H9 (cell line): ENCODE data around the gene TM9SF2. TPM values are rescaled to one million over a fixed set of nuclear protein-coding genes. Genes with fewer than 3 reads are reported as not detected.

Experiments used
- DNase-seq: peaks from one replicate; pipeline ENCODE4 v3.0.0-alpha.2; 2017
- H2AFZ ChIP-seq: one replicate; pipeline ENCODE4 v1.6.1; 2013; ENCODE audit warnings: mild to moderate bottlenecking, low read length, control low read depth, moderate library complexity
- H2AK5ac ChIP-seq: 2 replicates; pipeline ENCODE4 v1.6.1; 2013; ENCODE audit warnings: low read length, control low read depth, mixed read lengths; ENCODE audit not compliant: insufficient read length
- H2BK120ac ChIP-seq: one replicate; pipeline ENCODE4 v1.6.1; 2013; ENCODE audit warnings: low read depth, mild to moderate bottlenecking, low read length, control low read depth, inconsistent platforms; ENCODE audit not compliant: poor library complexity, severe bottlenecking
- H2BK12ac ChIP-seq: 2 replicates; pipeline ENCODE4 v1.6.1; 2013; ENCODE audit warnings: low read length, control low read depth, mixed read lengths, low read depth; ENCODE audit not compliant: insufficient read length
- H2BK15ac ChIP-seq: 2 replicates; pipeline ENCODE4 v1.6.1; 2013; ENCODE audit warnings: low read depth, low read length, control low read depth
- H2BK20ac ChIP-seq: one replicate; pipeline ENCODE4 v1.6.1; 2013; ENCODE audit warnings: low read depth, mild to moderate bottlenecking, low read length, control low read depth, inconsistent platforms; ENCODE audit not compliant: poor library complexity, severe bottlenecking
- H2BK5ac ChIP-seq: 2 replicates; pipeline ENCODE4 v1.6.1; 2013; ENCODE audit warnings: low read length, control low read depth, mixed read lengths; ENCODE audit not compliant: insufficient read length
- H3K14ac ChIP-seq: 2 replicates; pipeline ENCODE4 v1.6.1; 2013; ENCODE audit warnings: low read length, control low read depth; ENCODE audit not compliant: insufficient read depth
- H3K18ac ChIP-seq: 2 replicates; pipeline ENCODE4 v1.6.1; 2013; ENCODE audit warnings: low read depth, mild to moderate bottlenecking, mixed read lengths, low read length, control low read depth; ENCODE audit not compliant: insufficient read length
- H3K23ac ChIP-seq: 2 replicates; pipeline ENCODE4 v1.6.1; 2013; ENCODE audit warnings: low read length, control low read depth, mixed read lengths, low read depth; ENCODE audit not compliant: insufficient read length
- H3K23me2 ChIP-seq: 2 replicates; pipeline ENCODE4 v1.6.1; 2013; ENCODE audit warnings: low read depth, mild to moderate bottlenecking, mixed read lengths, low read length, control low read depth; ENCODE audit not compliant: insufficient read length, poor library complexity, severe bottlenecking
- H3K27ac ChIP-seq: 2 replicates; pipeline ENCODE4 v1.5.1; 2013; ENCODE audit warnings: low read length, control low read depth, mixed read lengths, low read depth; ENCODE audit not compliant: insufficient read length
- H3K27me3 ChIP-seq: 2 replicates; pipeline ENCODE4 v1.6.1; 2013; ENCODE audit warnings: low read length, control low read depth, inconsistent platforms; ENCODE audit not compliant: insufficient read depth
- H3K4ac ChIP-seq: 2 replicates; pipeline ENCODE4 v1.6.1; 2013; ENCODE audit warnings: low read depth, mild to moderate bottlenecking, control low read depth, inconsistent platforms, low read length, moderate library complexity
- H3K4me1 ChIP-seq: 2 replicates; pipeline ENCODE4 v1.6.1; 2013; ENCODE audit warnings: low read length, control low read depth, inconsistent platforms; ENCODE audit not compliant: insufficient read depth
- H3K4me2 ChIP-seq: 2 replicates; pipeline ENCODE4 v1.6.1; 2013; ENCODE audit warnings: low read length, control low read depth, mixed read lengths; ENCODE audit not compliant: insufficient read length, insufficient read depth
- H3K56ac ChIP-seq: 2 replicates; pipeline ENCODE4 v1.6.1; 2013; ENCODE audit warnings: low read depth, mild to moderate bottlenecking, mixed read lengths, low read length, control low read depth; ENCODE audit not compliant: insufficient read length
- H3K79me1 ChIP-seq: 2 replicates; pipeline ENCODE4 v1.6.1; 2013; ENCODE audit warnings: low read depth, mild to moderate bottlenecking, moderate library complexity, low read length, control low read depth, inconsistent platforms; ENCODE audit not compliant: insufficient read depth, poor library complexity, severe bottlenecking
- H3K79me2 ChIP-seq: 2 replicates; pipeline ENCODE4 v1.6.1; 2013; ENCODE audit warnings: low read length, control low read depth, inconsistent platforms; ENCODE audit not compliant: insufficient read depth
- H3K9ac ChIP-seq: 2 replicates; pipeline ENCODE4 v1.6.1; 2013; ENCODE audit warnings: low read length, control low read depth, mixed read lengths; ENCODE audit not compliant: insufficient read length; ENCODE audit errors: extremely low read depth
- H3K9me3 ChIP-seq: one replicate; pipeline ENCODE4 v1.6.1; 2013; ENCODE audit warnings: low read depth, low read length, inconsistent platforms; ENCODE audit not compliant: control insufficient read depth
- H3T11ph ChIP-seq: one replicate; pipeline ENCODE4 v1.6.1; 2013; ENCODE audit warnings: mild to moderate bottlenecking, low read length, control low read depth, inconsistent platforms
- H4K20me1 ChIP-seq: one replicate; pipeline ENCODE4 v1.6.1; 2013; ENCODE audit not compliant: control insufficient read depth, insufficient read length, insufficient read depth
- H4K5ac ChIP-seq: 2 replicates; pipeline ENCODE4 v1.6.1; 2013; ENCODE audit warnings: low read depth, mild to moderate bottlenecking, mixed read lengths, low read length, control low read depth; ENCODE audit not compliant: insufficient read length
- H4K8ac ChIP-seq: replicated peaks from 2 replicates; pipeline ENCODE4 v1.6.1; 2013; ENCODE audit warnings: low read length, control low read depth, mixed read lengths, low read depth; ENCODE audit not compliant: insufficient read length
- H4K91ac ChIP-seq: 2 replicates; pipeline ENCODE4 v1.6.1; 2013; ENCODE audit warnings: low read depth, mild to moderate bottlenecking, moderate library complexity, mixed read lengths, low read length, control low read depth; ENCODE audit not compliant: insufficient read length
- H3K27ac Mint-ChIP-seq, 3 experiments: 2 replicates in 2 of 3; 3 replicates in 1 of 3; pipeline ENCODE4 v1.8.0; 2020 to 2021; ENCODE audit warnings: mixed read lengths in 3 of 3, mild to moderate bottlenecking in 1 of 3, moderate library complexity in 1 of 3
- H3K27me3 Mint-ChIP-seq: 2 replicates; pipeline ENCODE4 v1.8.0; 2021; ENCODE audit warnings: low read depth, mild to moderate bottlenecking, moderate library complexity, mixed read lengths
- H3K36me3 Mint-ChIP-seq, 3 experiments: 2 replicates in 2 of 3; 3 replicates in 1 of 3; pipeline ENCODE4 v1.8.0; 2020 to 2021; ENCODE audit warnings: low read depth in 3 of 3, mixed read lengths in 3 of 3; ENCODE audit not compliant: insufficient read depth in 1 of 3
- H3K4me1 Mint-ChIP-seq, 2 experiments: 2 replicates each; pipeline ENCODE4 v1.8.0; 2020; ENCODE audit warnings: mixed read lengths in 2 of 2
- H3K4me3 Mint-ChIP-seq, 2 experiments: 2 replicates in 1 of 2; 3 replicates in 1 of 2; pipeline ENCODE4 v1.8.0; 2020 to 2021; ENCODE audit warnings: mild to moderate bottlenecking in 2 of 2, mixed read lengths in 2 of 2, moderate library complexity in 1 of 2
- H3K9me3 Mint-ChIP-seq, 2 experiments: 2 replicates in 1 of 2; 3 replicates in 1 of 2; pipeline ENCODE4 v1.8.0; 2020; ENCODE audit warnings: mild to moderate bottlenecking in 2 of 2, mixed read lengths in 2 of 2, moderate library complexity in 1 of 2
- CTCF ChIP-seq: fragments of 200-600 bp; sonication (generic); conservative IDR thresholded peaks from 3 replicates; pipeline ENCODE4 v1.8.0; 2021; ENCODE audit warnings: antibody characterized with exemption, mild to moderate bottlenecking
- WGBS: extraction: QIAGEN DNeasy Blood & Tissue Kit; methylation state at CpG from one replicate; pipeline ENCODE4 v1.1.7; 2013; ENCODE audit warnings: missing lambda C conversion rate, low lambda C conversion rate, mixed read lengths; ENCODE audit not compliant: insufficient read length; ENCODE audit errors: extremely low coverage; 5-methylcytosine and 5-hydroxymethylcytosine counted together
- total RNA-seq: library from RNA; stranded (reverse); gene quantifications from 2 replicates; pipeline ENCODE4 v1.2.1, GENCODE V29; 2021

TM9SF2 gene
- total RNA-seq, 1 experiment from 2014 or later = 86.1 TPM

GRCh38 chr13:99565478-99566124 is 64.3 kb downstream of the TM9SF2 start:
- no peak overlapping the region for H3K56ac ChIP-seq
- no peak overlapping the region for H4K91ac ChIP-seq
- Mint-ChIP-seq H3K36me3 (peaks cover 12 to 41% (median 36%) of the 10 kb centered on the region in 3 experiments), H3K27me3 (no peaks in the 10 kb centered on the region), H3K9me3 (peaks cover 10 to 14% of the 10 kb centered on the region in 2 experiments; a peak in 4 of 5 replicates), H3K4me3 (no peak overlapping the region), H3K4me1 (peaks cover 11 to 14% of the 10 kb centered on the region in 2 experiments), H3K27ac (peak overlapping the region; percentile 49 to 73 (median 70); a peak in 6 of 7 replicates)
- H3K4me2 ChIP-seq = no peak overlapping the region
- H3K23ac ChIP-seq = no peak overlapping the region
- H2BK120ac ChIP-seq = no peak overlapping the region
- H3K79me1 ChIP-seq = no peaks in the 10 kb centered on the region
- DNase-seq = peak; percentile 59
- H2BK15ac ChIP-seq = no peak overlapping the region
- H3K9ac ChIP-seq = no peak overlapping the region
- no peak overlapping the region; the same call in 1 of the 2 replicates for H3K14ac ChIP-seq
- H2BK20ac ChIP-seq = no peak overlapping the region
- H2BK5ac ChIP-seq = no peak overlapping the region
- no peak overlapping the region for H2BK12ac ChIP-seq
- H3K27ac ChIP-seq = no peak overlapping the region
- no peaks in the 10 kb centered on the region for H3K27me3 ChIP-seq
- no peak overlapping the region for H4K8ac ChIP-seq
- H3K79me2 ChIP-seq = no peaks in the 10 kb centered on the region
- H3T11ph ChIP-seq = no peak overlapping the region
- no peaks in the 10 kb centered on the region for H3K9me3 ChIP-seq
- no peak overlapping the region for H3K18ac ChIP-seq
- no peak overlapping the region for H4K5ac ChIP-seq
- no peaks in the 10 kb centered on the region for H3K23me2 ChIP-seq
- peak; percentile 13; the same call in 1 of the 3 replicates for TF ChIP-seq CTCF
- H4K20me1 ChIP-seq = no peaks in the 10 kb centered on the region
- H3K4me1 ChIP-seq = no peaks in the 10 kb centered on the region
- no peak overlapping the region for H2AK5ac ChIP-seq
- no peak overlapping the region for H3K4ac ChIP-seq
- WGBS = no CpG with 5 or more reads among the region's 30 CpGs
- no peak overlapping the region for H2AFZ ChIP-seq
